MCF 10A (cell line): Measurements from ENCODE around the gene DPAGT1. TPM values are rescaled to one million over a fixed set of nuclear protein-coding genes. Genes with fewer than 3 reads are reported as not detected.

Experiments
- BruUV-seq: library from RNA; stranded (reverse); fragments of 400-500 nt; replicated peaks from 2 replicates; lab custom pipeline; 2021; lab: Mats Ljungman, UMichigan
- CTCF ChIA-PET: fragments of 300-600 bp; sonication (Branson Sonifier 250); formaldehyde crosslinking; extraction: SDS; loops from one replicate; lab custom pipeline; 2021; ENCODE audit warnings: antibody characterized with exemption, inconsistent platforms; lab: Yijun Ruan, JAX
- POLR2A ChIA-PET: fragments of 300-600, 350-650 bp; sonication (Branson Sonifier 250); formaldehyde crosslinking; extraction: SDS; loops from one replicate; lab custom pipeline; 2020; ENCODE audit warnings: antibody characterized with exemption, inconsistent platforms; lab: Yijun Ruan, JAX
- DNase-seq: peaks from one replicate; pipeline ENCODE4 v3.0.0-alpha.2; 2018; ENCODE audit not compliant: unreplicated experiment
- H3K27ac Mint-ChIP-seq: one replicate; pipeline ENCODE4 v1.8.0; 2022; ENCODE audit warnings: mild to moderate bottlenecking, low read depth, mixed read lengths; ENCODE audit not compliant: unreplicated experiment
- H3K27me3 Mint-ChIP-seq: one replicate; pipeline ENCODE4 v1.8.0; 2022; ENCODE audit warnings: mixed read lengths; ENCODE audit not compliant: insufficient read depth, unreplicated experiment
- H3K36me3 Mint-ChIP-seq: one replicate; pipeline ENCODE4 v1.8.0; 2022; ENCODE audit warnings: mild to moderate bottlenecking, moderate library complexity, mixed read lengths; ENCODE audit not compliant: insufficient read depth, unreplicated experiment
- H3K4me1 Mint-ChIP-seq: one replicate; pipeline ENCODE4 v1.8.0; 2022; ENCODE audit warnings: mixed read lengths; ENCODE audit not compliant: insufficient read depth, unreplicated experiment
- H3K4me3 Mint-ChIP-seq: one replicate; pipeline ENCODE4 v1.8.0; 2022; ENCODE audit warnings: mild to moderate bottlenecking, moderate library complexity, mixed read lengths; ENCODE audit not compliant: unreplicated experiment
- H3K9me3 Mint-ChIP-seq: one replicate; pipeline ENCODE4 v1.8.0; 2022; ENCODE audit warnings: mixed read lengths; ENCODE audit not compliant: unreplicated experiment
- CTCF ChIP-seq: fragments of 200-600 bp; IDR thresholded peaks from one replicate; pipeline ENCODE4 v1.8.0; 2022; ENCODE audit warnings: antibody characterized with exemption, mild to moderate bottlenecking; ENCODE audit not compliant: unreplicated experiment
- intact Hi-C: fragments of 100-400 bp; cut with micrococcal nuclease; formaldehyde crosslinking; loops from 2 replicates; pipeline ENCODE4 v1.14.1; 2022
- total RNA-seq: library from RNA; stranded (reverse); gene quantifications from 2 replicates; pipeline ENCODE4 v1.2.3, GENCODE V29; 2022

Gene DPAGT1
- total RNA-seq, 1 experiment from 2014 or later = 58.8 TPM

- POLR2A ChIA-PET = no interaction called here
- no peak overlapping the region for H3K4me3 Mint-ChIP-seq
- no peaks in the 10 kb centered on the region for H3K9me3 Mint-ChIP-seq
- H3K4me1 Mint-ChIP-seq = peaks cover 22% of the 10 kb centered on the region
- H3K27ac Mint-ChIP-seq = no peak overlapping the region
- no peak for DNase-seq
- BruUV-seq = no TSS peak
- H3K27me3 Mint-ChIP-seq = no peaks in the 10 kb centered on the region
- CTCF ChIA-PET = interaction anchor here (0.6 kb wide), 1 partner anchor 267 kb away, joined by 3 read pairs; no protein-coding TSS in a partner anchor
- peaks cover 5% of the 10 kb centered on the region for H3K36me3 Mint-ChIP-seq
- intact Hi-C loops = no loop called here
- no peak for TF ChIP-seq CTCF
Observed at GRCh38 chr11:119089319-119089718, 12.3 kb downstream of the DPAGT1 start.

- no peak for TF ChIP-seq CTCF
- no peak overlapping the region for H3K27ac Mint-ChIP-seq
- BruUV-seq = no TSS peak
- no peaks in the 10 kb centered on the region for H3K27me3 Mint-ChIP-seq
- H3K4me1 Mint-ChIP-seq = peaks cover 21% of the 10 kb centered on the region
- DNase-seq = no peak
- intact Hi-C loops = no loop called here
- H3K9me3 Mint-ChIP-seq = no peaks in the 10 kb centered on the region
- no peak overlapping the region for H3K4me3 Mint-ChIP-seq
- ChIA-PET CTCF (no interaction called here), POLR2A (no interaction called here)
- peaks cover 5% of the 10 kb centered on the region for H3K36me3 Mint-ChIP-seq
Observed at GRCh38 chr11:119088406-119088805, 13.2 kb downstream of the DPAGT1 start.

- no peak for DNase-seq
- H3K4me1 Mint-ChIP-seq = peaks cover 18% of the 10 kb centered on the region
- H3K27ac Mint-ChIP-seq = no peak overlapping the region
- ChIA-PET CTCF (interaction anchor here (0.7 kb wide), 1 partner anchor 10 kb away, joined by 3 read pairs; no protein-coding TSS in a partner anchor), POLR2A (interaction anchor here (1.0 kb wide), 1 partner anchor 72 kb away, joined by 3 read pairs; no protein-coding TSS in a partner anchor)
- no peak for TF ChIP-seq CTCF
- no peaks in the 10 kb centered on the region for H3K9me3 Mint-ChIP-seq
- H3K4me3 Mint-ChIP-seq = no peak overlapping the region
- no peaks in the 10 kb centered on the region for H3K27me3 Mint-ChIP-seq
- peaks cover 6% of the 10 kb centered on the region for H3K36me3 Mint-ChIP-seq
- intact Hi-C loops = no loop called here
- no TSS peak for BruUV-seq
Observed at GRCh38 chr11:119087747-119088241, 13.9 kb downstream of the DPAGT1 start.

GRCh38 chr11:119087123-119087522, 14.5 kb downstream of the DPAGT1 start:
- DNase-seq = no peak
- BruUV-seq = no TSS peak
- no peak overlapping the region for H3K4me3 Mint-ChIP-seq
- H3K27ac Mint-ChIP-seq = no peak overlapping the region
- intact Hi-C loops = no loop called here
- H3K27me3 Mint-ChIP-seq = no peaks in the 10 kb centered on the region
- peaks cover 12% of the 10 kb centered on the region for H3K36me3 Mint-ChIP-seq
- peaks cover 12% of the 10 kb centered on the region for H3K4me1 Mint-ChIP-seq
- no peaks in the 10 kb centered on the region for H3K9me3 Mint-ChIP-seq
- ChIA-PET CTCF (interaction anchor here (0.5 to 1.0 kb wide), 2 partner anchors 288 to 299 kb away, joined by 4 to 6 read pairs; no protein-coding TSS in a partner anchor), POLR2A (interaction anchor here (0.6 to 4.2 kb wide), 3 partner anchors 8 to 72 kb away, joined by 3 to 59 read pairs (median 3); partner anchors contain the start of gene C2CD2L)
- TF ChIP-seq CTCF = no peak
